Thoracic aorta (tissue), 2 donors: Measurements from ENCODE around the gene INPP4B. TPM values are rescaled to one million over a fixed set of nuclear protein-coding genes. Genes with fewer than 3 reads are reported as not detected.

Experiments
- ATAC-seq: fragments of 150-250 bp; one replicate; pipeline ENCODE4 v1.8.0; 2017; ENCODE audit warnings: low read depth; ENCODE audit not compliant: insufficient number of reproducible peaks, low FRiP score
- DNase-seq: peaks from one replicate; pipeline ENCODE4 v3.0.0-alpha.2; 2020; ENCODE audit warnings: low spot score
- H3K27ac ChIP-seq, 2 donors: fragments of 200-600 bp; sonication (generic); 1 replicate in 1 of 2; 2 replicates in 1 of 2; pipeline ENCODE4 v1.5.1; 2016; ENCODE audit warnings: mild to moderate bottlenecking in 2 of 2, moderate library complexity in 2 of 2
- H3K27me3 ChIP-seq: fragments of 200-600 bp; sonication (generic); replicated peaks from 2 replicates; pipeline ENCODE4 v1.6.0; 2016; ENCODE audit warnings: mild to moderate bottlenecking; ENCODE audit not compliant: insufficient read depth
- H3K36me3 ChIP-seq: fragments of 200-600 bp; sonication (generic); one replicate; pipeline ENCODE4 v1.5.1; 2016
- H3K4me1 ChIP-seq, 2 donors: fragments of 200-600 bp; sonication (generic); 1 replicate in 1 of 2; 2 replicates in 1 of 2; pipeline versions ENCODE4 v1.5.1 to v1.6.0; 2016; ENCODE audit warnings: low read depth in 2 of 2, mild to moderate bottlenecking in 1 of 2; ENCODE audit not compliant: control insufficient read depth in 1 of 2
- H3K4me3 ChIP-seq: fragments of 200-600 bp; sonication (generic); 2 replicates; pipeline ENCODE4 v1.5.1; 2016; ENCODE audit warnings: mild to moderate bottlenecking
- H3K9me3 ChIP-seq: fragments of 200-600 bp; sonication (generic); 2 replicates; pipeline ENCODE4 v1.5.1; 2016
- total RNA-seq, 2 donors: library from RNA; depleted of rRNA; stranded (reverse); fragments of >200 nt; gene quantifications; one replicate each; pipeline versions ENCODE4 v1.1.0 to v1.2.3, GENCODE V29; 2016
- TF ChIP-seq, protein P1 (sequence below): fragments of 200-600 bp; sonication (generic); IDR thresholded peaks from one replicate; pipeline ENCODE4 v1.5.1; 2019; ENCODE audit warnings: antibody characterized with exemption

The INPP4B gene
- total RNA-seq, 2 donors from 2014 or later: 21.1 to 30.4 TPM

GRCh38 chr4:142036795-142037583, 809.1 kb downstream of the INPP4B start:
- Histone ChIP-seq H3K4me1 (no peaks in the 10 kb centered on the region), H3K36me3 (no peaks in the 10 kb centered on the region), H3K4me3 (no peak overlapping the region), H3K27ac (no peak overlapping the region), H3K27me3 (no peaks in the 10 kb centered on the region), H3K9me3 (no peaks in the 10 kb centered on the region)
- ATAC-seq (no peak), DNase-seq (no peak)
- TF ChIP-seq, protein P1, sequence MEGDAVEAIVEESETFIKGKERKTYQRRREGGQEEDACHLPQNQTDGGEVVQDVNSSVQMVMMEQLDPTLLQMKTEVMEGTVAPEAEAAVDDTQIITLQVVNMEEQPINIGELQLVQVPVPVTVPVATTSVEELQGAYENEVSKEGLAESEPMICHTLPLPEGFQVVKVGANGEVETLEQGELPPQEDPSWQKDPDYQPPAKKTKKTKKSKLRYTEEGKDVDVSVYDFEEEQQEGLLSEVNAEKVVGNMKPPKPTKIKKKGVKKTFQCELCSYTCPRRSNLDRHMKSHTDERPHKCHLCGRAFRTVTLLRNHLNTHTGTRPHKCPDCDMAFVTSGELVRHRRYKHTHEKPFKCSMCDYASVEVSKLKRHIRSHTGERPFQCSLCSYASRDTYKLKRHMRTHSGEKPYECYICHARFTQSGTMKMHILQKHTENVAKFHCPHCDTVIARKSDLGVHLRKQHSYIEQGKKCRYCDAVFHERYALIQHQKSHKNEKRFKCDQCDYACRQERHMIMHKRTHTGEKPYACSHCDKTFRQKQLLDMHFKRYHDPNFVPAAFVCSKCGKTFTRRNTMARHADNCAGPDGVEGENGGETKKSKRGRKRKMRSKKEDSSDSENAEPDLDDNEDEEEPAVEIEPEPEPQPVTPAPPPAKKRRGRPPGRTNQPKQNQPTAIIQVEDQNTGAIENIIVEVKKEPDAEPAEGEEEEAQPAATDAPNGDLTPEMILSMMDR: no peak

GRCh38 chr4:142035566-142035965, 810.5 kb downstream of the INPP4B start:
- DNase-seq (no peak), ATAC-seq (no peak)
- H3K9me3 ChIP-seq: no peaks in the 10 kb centered on the region
- H3K36me3 ChIP-seq: no peaks in the 10 kb centered on the region
- no peak overlapping the region for H3K4me3 ChIP-seq
- H3K4me1 ChIP-seq: no peaks in the 10 kb centered on the region
- H3K27me3 ChIP-seq: no peaks in the 10 kb centered on the region
- no peak overlapping the region for H3K27ac ChIP-seq
- TF ChIP-seq, protein P1: no peak

DNA sequence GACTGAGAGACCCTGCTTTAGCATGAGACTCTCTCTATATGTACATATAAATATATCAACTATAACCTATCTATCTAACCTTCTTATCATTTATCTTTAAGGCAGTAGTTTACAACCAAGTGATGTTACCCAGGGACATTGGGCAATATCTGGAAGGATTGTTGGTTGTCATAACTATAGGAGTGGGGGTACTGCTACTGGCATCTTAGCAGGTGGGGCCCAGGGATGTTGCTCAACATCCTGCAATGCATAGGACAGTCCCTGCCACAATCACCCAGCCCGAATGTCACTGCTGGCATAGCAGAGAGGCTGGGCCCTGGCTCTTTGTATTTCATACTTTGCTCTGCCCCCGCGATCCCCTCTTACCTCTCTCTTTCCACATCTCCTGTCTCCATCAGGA, 812.0 kb downstream of the INPP4B start:
- ATAC-seq (no peak), DNase-seq (no peak)
- Histone ChIP-seq H3K4me3 (no peak overlapping the region), H3K4me1 (no peaks in the 10 kb centered on the region), H3K27ac (no peak overlapping the region), H3K36me3 (no peaks in the 10 kb centered on the region), H3K9me3 (no peaks in the 10 kb centered on the region), H3K27me3 (no peaks in the 10 kb centered on the region)
- TF ChIP-seq, protein P1: no peak

DNA sequence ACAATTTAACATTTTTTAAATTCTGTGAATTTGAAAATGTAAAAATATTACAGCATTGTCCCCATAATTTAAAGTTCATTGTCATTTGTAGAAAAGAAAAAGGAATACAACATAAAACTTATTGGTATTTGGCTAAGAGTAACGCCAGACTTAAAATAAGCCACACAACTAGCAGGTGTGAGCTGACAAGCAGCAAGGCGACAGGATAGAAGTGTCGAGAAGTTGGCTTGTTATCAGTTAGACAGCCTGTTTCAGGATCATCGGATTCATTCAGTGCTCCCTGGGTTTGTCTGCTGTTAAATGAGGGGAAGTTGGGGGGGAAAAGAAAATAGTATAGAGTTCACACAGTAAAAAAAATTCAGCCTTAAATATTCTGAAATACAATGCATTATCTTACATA, 816.1 kb downstream of the INPP4B start:
- no peak for ATAC-seq
- TF ChIP-seq, protein P1: no peak

DNA sequence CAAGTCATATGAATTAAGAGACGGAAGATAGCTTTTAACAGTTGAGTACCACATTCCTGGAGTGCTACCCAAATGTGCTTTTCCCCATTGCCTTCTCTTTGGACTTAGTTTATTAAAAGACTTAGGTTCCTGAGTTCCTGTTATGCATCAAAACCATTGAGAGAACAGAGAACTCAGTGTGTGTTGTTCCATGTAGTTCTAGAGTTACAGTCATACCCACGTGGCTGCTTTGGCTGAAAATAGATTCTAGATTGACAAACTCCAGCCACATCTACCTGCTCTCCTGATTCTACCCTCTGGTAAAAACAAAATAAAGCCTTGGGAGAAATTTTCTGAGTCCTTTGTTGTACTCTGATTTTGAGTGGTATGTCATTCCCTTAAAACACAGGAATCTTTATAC, 824.3 kb downstream of the INPP4B start:
- ATAC-seq (no peak), DNase-seq (no peak)
- TF ChIP-seq, protein P1: no peak
- H3K27me3 ChIP-seq: no peaks in the 10 kb centered on the region
- H3K36me3 ChIP-seq: no peaks in the 10 kb centered on the region
- H3K9me3 ChIP-seq: no peaks in the 10 kb centered on the region
- H3K27ac ChIP-seq: no peak overlapping the region
- H3K4me3 ChIP-seq: no peak overlapping the region
- H3K4me1 ChIP-seq: no peaks in the 10 kb centered on the region

More for the DNA sequence above, 816.1 kb downstream of the INPP4B start:
- no peak for DNase-seq
- no peaks in the 10 kb centered on the region for H3K9me3 ChIP-seq
- no peaks in the 10 kb centered on the region for H3K4me1 ChIP-seq
- H3K27me3 ChIP-seq: no peaks in the 10 kb centered on the region
- no peak overlapping the region for H3K27ac ChIP-seq
- no peak overlapping the region for H3K4me3 ChIP-seq
- H3K36me3 ChIP-seq: no peaks in the 10 kb centered on the region
